Measurements from ENCODE around the gene FTH1. TPM values are rescaled to one million over a fixed set of nuclear protein-coding genes. Genes with fewer than 3 reads are reported as not detected.

FTH1 gene
- total and polyA plus RNA-seq, 2 of the 8 experiments (the other 6 are each of a cell fraction or from before 2014, with no cell fraction given) = 1,153 to 1,461 TPM

GRCh38 chr11:62015615-62016014, 48.2 kb upstream of the FTH1 start:
- POLR2A ChIA-PET (ENCODE audit: partially characterized antibody) = no interaction called here
- Histone ChIP-seq H3K4ac (replicated peaks; ENCODE audit: insufficient read length, low read depth, low read length) (no peak overlapping the region), H4K20me1 (replicated peaks in 1 of 2; ENCODE audit: control insufficient read depth in 1 of 2, insufficient read depth in 2 of 2, low read length in 2 of 2) (no peaks in the 10 kb centered on the region), H3K4me1 (replicated peaks in 1 of 4; ENCODE audit: control insufficient read depth in 3 of 4, insufficient read depth in 4 of 4, low read length in 3 of 4) (peaks cover 0 to 3% (median 0%) of the 10 kb centered on the region in 4 experiments; a peak in 1 of 7 replicates), H4K5ac (ENCODE audit: insufficient read length, low read depth, low read length) (no peak overlapping the region), H3K79me2 (ENCODE audit: control insufficient read depth in 1 of 2, insufficient read depth in 2 of 2, low read length in 2 of 2) (no peaks in the 10 kb centered on the region), H2BK5ac (ENCODE audit: low read depth, low read length) (no peak overlapping the region), H2AFZ (ENCODE audit: low read length) (no peak overlapping the region), H4K8ac (ENCODE audit: extremely low read depth, insufficient read depth, low read length) (peak overlapping the region; percentile 57; the same call in 1 of the 2 replicates), H3K36me3 (ENCODE audit: control insufficient read depth in 2 of 4, insufficient read depth in 4 of 4, low read length in 3 of 4) (no peaks in the 10 kb centered on the region), H4K91ac (replicated peaks; ENCODE audit: insufficient read length, low read length) (peak overlapping the region; percentile 55), H3K79me1 (ENCODE audit: low read depth, low read length) (no peaks in the 10 kb centered on the region), H3K9ac (replicated peaks in 1 of 4; ENCODE audit: extremely low read depth in 1 of 4, low read depth in 3 of 4, low read length in 3 of 4) (no peak overlapping the region), H2BK15ac (ENCODE audit: low read length) (no peak overlapping the region), H3K23ac (ENCODE audit: insufficient read length) (no peak overlapping the region), H3K27ac (ENCODE audit: low read depth, low read length) (no peak overlapping the region), H3K23me2 (ENCODE audit: low read depth, low read length) (no peaks in the 10 kb centered on the region), H3K18ac (ENCODE audit: extremely low read depth, low read length) (no peak overlapping the region), H3K9me3 (ENCODE audit: insufficient read depth in 2 of 2, low read depth in 1 of 2, low read length in 1 of 2) (peaks cover 0 to 1% of the 10 kb centered on the region in 2 experiments; a peak in 3 of 4 replicates), H3K4me2 (ENCODE audit: insufficient read depth in 1 of 2, low read depth in 2 of 2, low read length in 2 of 2) (no peak overlapping the region), H2AK5ac (ENCODE audit: low read depth, low read length) (no peak overlapping the region), H2BK120ac (replicated peaks; ENCODE audit: low read depth, low read length) (no peak overlapping the region), H3K4me3 (ENCODE audit: extremely low read depth in 1 of 4, insufficient read depth in 2 of 4, low read depth in 3 of 4, low read length in 4 of 4) (no peak overlapping the region), H3K56ac (replicated peaks; ENCODE audit: insufficient read length, low read depth, low read length) (no peak overlapping the region), H2BK12ac (ENCODE audit: low read depth, low read length) (no peak overlapping the region), H3K14ac (ENCODE audit: insufficient read length) (no peak overlapping the region), H2BK20ac (ENCODE audit: low read length) (no peak overlapping the region), H3K27me3 (replicated peaks in 1 of 4; ENCODE audit: control insufficient read depth in 3 of 4, extremely low read depth in 1 of 4, insufficient read depth in 3 of 4, low read length in 3 of 4) (no peaks in the 10 kb centered on the region)
- FAIRE-seq (no peak), DNase-seq (ENCODE audit: low read depth in 1 of 2, low spot score in 2 of 2) (no peak)
- CTCF ChIA-PET (ENCODE audit: partially characterized antibody) = interaction anchor here (0.7 to 3.6 kb wide), 4 partner anchors 11 to 115 kb away, joined by 3 to 14 read pairs (median 7); no protein-coding TSS in a partner anchor
- TF ChIP-seq ASH2L (IDR thresholded peaks at IDR 0.05; ENCODE audit: low read length) (no peak), SP4 (IDR thresholded peaks at IDR 0.05; ENCODE audit: low read length) (no peak), ATF2 (IDR thresholded peaks at IDR 0.05; ENCODE audit: low read length) (no peak), ZNF274 (IDR thresholded peaks at IDR 0.05; ENCODE audit: borderline replicate concordance, extremely low read depth, low read length) (no peak), SP2 (IDR thresholded peaks at IDR 0.05; ENCODE audit: low read length) (no peak), FOSL1 (IDR thresholded peaks at IDR 0.05; ENCODE audit: insufficient read depth, low read depth, low read length) (no peak), ATF3 (IDR thresholded peaks at IDR 0.05; ENCODE audit: insufficient read depth, low read depth, low read length) (no peak), EGR1 (IDR thresholded peaks at IDR 0.05; ENCODE audit: borderline replicate concordance, low read depth, low read length) (no peak), CTBP2 (IDR thresholded peaks at IDR 0.05; ENCODE audit: borderline replicate concordance, insufficient read depth, insufficient read length, low read length) (no peak), GTF2F1 (IDR thresholded peaks at IDR 0.05; ENCODE audit: borderline replicate concordance, low read depth, low read length) (no peak)
- WGBS, 2 experiments (ENCODE audit: extremely low coverage in 1 of 2, insufficient coverage in 1 of 2, insufficient read length in 1 of 2, insufficient replicate concordance in 2 of 2, low coverage in 1 of 2, low lambda C conversion rate in 2 of 2, missing lambda C conversion rate in 1 of 2) = 94% methylated on average over 7 of the region's 7 CpGs; no CpG with 5 or more reads in 1 of the 2 experiments

Data from H1 (cell line).